Effector memory CD4-positive, alpha-beta T cell (primary cell): ENCODE measurements around the gene KIF26B.

Source experiments
- DNase-seq, 3 donors: peaks; one replicate each; pipeline ENCODE4 v3.0.0-alpha.2; 2020
- H3K27ac ChIP-seq: 2 replicates; pipeline ENCODE4 v1.7.0; 2013; ENCODE audit warnings: mild to moderate bottlenecking, low read length, moderate library complexity; ENCODE audit not compliant: insufficient read depth, poor library complexity, severe bottlenecking
- H3K27me3 ChIP-seq: replicated peaks from 2 replicates; pipeline ENCODE4 v1.7.0; 2013; ENCODE audit warnings: mild to moderate bottlenecking, low read length; ENCODE audit not compliant: insufficient read depth, control insufficient read depth, poor library complexity, severe bottlenecking
- H3K36me3 ChIP-seq: 2 replicates; pipeline ENCODE4 v1.7.0; 2013; ENCODE audit warnings: mild to moderate bottlenecking, low read length, moderate library complexity; ENCODE audit not compliant: control insufficient read depth, insufficient read depth
- H3K4me1 ChIP-seq: 2 replicates; pipeline ENCODE4 v1.7.0; 2013; ENCODE audit warnings: low read length, mild to moderate bottlenecking; ENCODE audit not compliant: control insufficient read depth, insufficient read depth, poor library complexity, severe bottlenecking
- H3K4me3 ChIP-seq: 2 replicates; pipeline ENCODE4 v1.7.0; 2013; ENCODE audit warnings: low read length, low read depth, mild to moderate bottlenecking; ENCODE audit not compliant: insufficient read depth, poor library complexity, severe bottlenecking
- H3K9me3 ChIP-seq: 2 replicates; pipeline ENCODE4 v1.7.0; 2013; ENCODE audit warnings: mild to moderate bottlenecking, low read length, moderate library complexity; ENCODE audit not compliant: control insufficient read depth

KIF26B gene

GRCh38 chr1:245229051-245229450 lies 74.3 kb downstream of the KIF26B start:
- H3K4me3 ChIP-seq, result no peak overlapping the region
- H3K36me3 ChIP-seq, result no peaks in the 10 kb centered on the region
- H3K9me3 ChIP-seq, result no peaks in the 10 kb centered on the region
- no peaks in the 10 kb centered on the region for H3K27me3 ChIP-seq
- H3K27ac ChIP-seq, result no peak overlapping the region
- no peak for DNase-seq
- H3K4me1 ChIP-seq, result no peaks in the 10 kb centered on the region

- no peak for DNase-seq
- no peak overlapping the region for H3K4me3 ChIP-seq
- H3K27me3 ChIP-seq, result no peaks in the 10 kb centered on the region
- H3K9me3 ChIP-seq, result no peaks in the 10 kb centered on the region
- no peaks in the 10 kb centered on the region for H3K36me3 ChIP-seq
- no peak overlapping the region for H3K27ac ChIP-seq
- no peaks in the 10 kb centered on the region for H3K4me1 ChIP-seq
Observed at GRCh38 chr1:245232931-245233330, 78.1 kb downstream of the KIF26B start.

- H3K36me3 ChIP-seq, result no peaks in the 10 kb centered on the region
- DNase-seq, result no peak
- no peak overlapping the region for H3K27ac ChIP-seq
- H3K4me1 ChIP-seq, result no peaks in the 10 kb centered on the region
- no peaks in the 10 kb centered on the region for H3K27me3 ChIP-seq
- no peak overlapping the region for H3K4me3 ChIP-seq
- H3K9me3 ChIP-seq, result no peaks in the 10 kb centered on the region
Observed at GRCh38 chr1:245234217-245235081, 79.7 kb downstream of the KIF26B start.

- DNase-seq, result no peak
- Histone ChIP-seq H3K4me1 (no peaks in the 10 kb centered on the region), H3K9me3 (no peaks in the 10 kb centered on the region), H3K27me3 (no peaks in the 10 kb centered on the region), H3K36me3 (no peaks in the 10 kb centered on the region), H3K4me3 (no peak overlapping the region), H3K27ac (no peak overlapping the region)
Observed at GRCh38 chr1:245235156-245235555, 80.4 kb downstream of the KIF26B start.

- no peaks in the 10 kb centered on the region for H3K9me3 ChIP-seq
- no peak overlapping the region for H3K27ac ChIP-seq
- no peaks in the 10 kb centered on the region for H3K36me3 ChIP-seq
- peaks cover 6% of the 10 kb centered on the region for H3K27me3 ChIP-seq
- H3K4me1 ChIP-seq, result no peaks in the 10 kb centered on the region
- DNase-seq, result no peak
- H3K4me3 ChIP-seq, result no peak overlapping the region
Observed at GRCh38 chr1:245240648-245241165, 85.9 kb downstream of the KIF26B start.

- H3K36me3 ChIP-seq, result no peaks in the 10 kb centered on the region
- no peaks in the 10 kb centered on the region for H3K4me1 ChIP-seq
- H3K4me3 ChIP-seq, result no peak overlapping the region
- no peaks in the 10 kb centered on the region for H3K9me3 ChIP-seq
- no peak overlapping the region for H3K27ac ChIP-seq
- H3K27me3 ChIP-seq, result peaks cover 6% of the 10 kb centered on the region
- DNase-seq, result no peak
Observed at GRCh38 chr1:245241526-245242130, 86.8 kb downstream of the KIF26B start.

GRCh38 chr1:245242989-245243388 lies 88.2 kb downstream of the KIF26B start:
- Histone ChIP-seq H3K27ac (no peak overlapping the region), H3K4me3 (no peak overlapping the region), H3K36me3 (no peaks in the 10 kb centered on the region), H3K4me1 (no peaks in the 10 kb centered on the region), H3K27me3 (peaks cover 6% of the 10 kb centered on the region), H3K9me3 (no peaks in the 10 kb centered on the region)
- DNase-seq, result no peak

- no peaks in the 10 kb centered on the region for H3K36me3 ChIP-seq
- no peaks in the 10 kb centered on the region for H3K4me1 ChIP-seq
- no peak overlapping the region for H3K4me3 ChIP-seq
- H3K27me3 ChIP-seq, result peaks cover 6% of the 10 kb centered on the region
- no peak overlapping the region for H3K27ac ChIP-seq
- DNase-seq, result no peak
- no peaks in the 10 kb centered on the region for H3K9me3 ChIP-seq
Observed at GRCh38 chr1:245245021-245245667, 90.4 kb downstream of the KIF26B start.

GRCh38 chr1:245246433-245246832 lies 91.6 kb downstream of the KIF26B start:
- Histone ChIP-seq H3K36me3 (no peaks in the 10 kb centered on the region), H3K27ac (no peak overlapping the region), H3K27me3 (no peaks in the 10 kb centered on the region), H3K4me3 (no peak overlapping the region), H3K9me3 (no peaks in the 10 kb centered on the region), H3K4me1 (no peaks in the 10 kb centered on the region)
- DNase-seq, result no peak

- no peaks in the 10 kb centered on the region for H3K9me3 ChIP-seq
Observed at GRCh38 chr1:245247356-245247755, 92.6 kb downstream of the KIF26B start.

More at GRCh38 chr1:245247356-245247755, 92.6 kb downstream of the KIF26B start:
- Histone ChIP-seq H3K36me3 (no peaks in the 10 kb centered on the region), H3K4me3 (no peak overlapping the region), H3K27ac (no peak overlapping the region), H3K27me3 (no peaks in the 10 kb centered on the region), H3K4me1 (no peaks in the 10 kb centered on the region)
- DNase-seq, result no peak
